GM12878 (cell line): Measurements from ENCODE around the gene SMYD5. TPM values are rescaled to one million over a fixed set of nuclear protein-coding genes. Genes with fewer than 3 reads are reported as not detected.

Experiments
- ATAC-seq: fragments of 200-7000 bp; cut with Tn5 transposase; 3 replicates; pipeline ENCODE4 v1.9.1; 2020; ENCODE audit warnings: mild to moderate bottlenecking, moderate library complexity
- BruUV-seq: library from RNA; stranded (reverse); fragments of 400-500 nt; replicated peaks from 2 replicates; lab custom pipeline; 2021; lab: Mats Ljungman, UMichigan
- CTCF ChIA-PET: fragments of 300-600 bp; sonication (Branson Sonifier 250); formaldehyde crosslinking; extraction: SDS; loops from one replicate; lab custom pipeline; 2021; ENCODE audit warnings: inconsistent platforms; lab: Yijun Ruan, JAX
- POLR2A ChIA-PET: fragments of 350-600 bp; formaldehyde crosslinking; extraction: SDS; loops from one replicate; lab custom pipeline; 2021; ENCODE audit warnings: inconsistent platforms; lab: Charles Lee
- RAD21 ChIA-PET: fragments of 300-600 bp; sonication (Branson Sonifier 250); formaldehyde crosslinking; loops from one replicate; lab custom pipeline; 2023; ENCODE audit warnings: antibody characterized with exemption; ENCODE audit not compliant: unreplicated experiment; lab: Charles Lee
- SMC1A ChIA-PET: fragments of 300-600 bp; sonication (Branson Sonifier 250); formaldehyde crosslinking; loops from one replicate; lab custom pipeline; 2023; ENCODE audit not compliant: unreplicated experiment, uncharacterized antibody; lab: Charles Lee
- DNase-seq: peaks from one replicate; pipeline ENCODE4 v3.0.0-alpha.2; 2011; ENCODE audit warnings: low read depth, low spot score
- FAIRE-seq: peaks from 3 replicates; lab custom pipeline; 2011; peaks lifted over from hg19 to GRCh38; lab: Jason Lieb, UNC
- H2AFZ ChIP-seq: 2 replicates; pipeline ENCODE4 v1.6.0; 2011; ENCODE audit warnings: low read depth, low read length, control low read depth; ENCODE audit not compliant: control insufficient read depth
- H3K27ac ChIP-seq: 2 replicates; pipeline ENCODE4 v1.5.1; 2011; ENCODE audit warnings: control low read depth; ENCODE audit not compliant: control insufficient read depth, insufficient read depth
- H3K27me3 ChIP-seq, 2 experiments: replicated peaks in 1 of 2; 2 replicates each; pipeline versions ENCODE4 v1.6.0 to v1.6.1; 2011; ENCODE audit warnings: low read length in 1 of 2; ENCODE audit not compliant: control insufficient read depth in 2 of 2, insufficient read depth in 2 of 2
- H3K36me3 ChIP-seq, 2 experiments: 2 replicates each; pipeline ENCODE4 v1.5.1; 2011; ENCODE audit warnings: low read length in 1 of 2; ENCODE audit not compliant: control insufficient read depth in 2 of 2, insufficient read depth in 2 of 2
- H3K4me1 ChIP-seq: 2 replicates; pipeline ENCODE4 v1.6.1; 2011; ENCODE audit warnings: mild to moderate bottlenecking, low read length, moderate library complexity, mixed read lengths; ENCODE audit not compliant: control insufficient read depth, insufficient read depth
- H3K4me2 ChIP-seq: 2 replicates; pipeline ENCODE4 v1.6.0; 2011; ENCODE audit warnings: control low read depth; ENCODE audit not compliant: control insufficient read depth, insufficient read depth
- H3K4me3 ChIP-seq: fragments of 200-600 bp; sonication (generic); 2 replicates; pipeline ENCODE4 v1.5.1; 2016
- H3K79me2 ChIP-seq: 2 replicates; pipeline ENCODE4 v1.6.0; 2011; ENCODE audit warnings: low read length; ENCODE audit not compliant: control insufficient read depth, insufficient read depth
- H3K9ac ChIP-seq: 2 replicates; pipeline ENCODE4 v1.8.0; 2011; ENCODE audit warnings: low read length, control low read depth, mixed read lengths; ENCODE audit not compliant: control insufficient read depth, insufficient read depth
- H3K9me3 ChIP-seq: replicated peaks from 3 replicates; pipeline ENCODE4 v1.5.1; 2011; ENCODE audit warnings: mild to moderate bottlenecking, low read length; ENCODE audit not compliant: control insufficient read depth, insufficient read depth
- H4K20me1 ChIP-seq: 2 replicates; pipeline ENCODE4 v1.6.0; 2011; ENCODE audit not compliant: control insufficient read depth, insufficient read depth
- HSF1 ChIP-seq: fragments of 150-350 bp; IDR thresholded peaks from 2 replicates; pipeline ENCODE4 v1.6.1; 2014; ENCODE audit warnings: mild to moderate bottlenecking, low read depth, low read length
- NFYB ChIP-seq: IDR thresholded peaks from 2 replicates; pipeline ENCODE4 v1.6.1; 2011; ENCODE audit warnings: low read depth, mild to moderate bottlenecking, low read length, improper control_type of control experiment, moderate library complexity; ENCODE audit not compliant: insufficient read depth
- PKNOX1 ChIP-seq: fragments of 450-650 bp; IDR thresholded peaks from 2 replicates; pipeline ENCODE4 v1.6.1; 2016; ENCODE audit warnings: mild to moderate bottlenecking
- POLR2AphosphoS5 ChIP-seq: IDR thresholded peaks from 2 replicates; pipeline ENCODE4 v1.6.1; 2011; ENCODE audit warnings: mild to moderate bottlenecking, low read length, inconsistent platforms
- PRDM15 ChIP-seq: fragments of 450-650 bp; formaldehyde crosslinking; IDR thresholded peaks from 2 replicates; pipeline ENCODE4 v1.4.0; 2020; ENCODE audit warnings: mild to moderate bottlenecking, moderate library complexity
- RAD51 ChIP-seq: fragments of 450-650 bp; IDR thresholded peaks from 2 replicates; pipeline ENCODE4 v1.6.1; 2016; ENCODE audit warnings: moderate library complexity, mild to moderate bottlenecking, inconsistent platforms
- SPI1 ChIP-seq: IDR thresholded peaks from 2 replicates; pipeline ENCODE4 v1.6.1; 2011; ENCODE audit warnings: low read depth, mild to moderate bottlenecking, low read length, moderate library complexity, borderline replicate concordance; ENCODE audit not compliant: insufficient read depth
- ZSCAN29 ChIP-seq: fragments of 450-650 bp; IDR thresholded peaks from 2 replicates; pipeline ENCODE4 v1.6.1; 2017; ENCODE audit warnings: mild to moderate bottlenecking, moderate library complexity
- WGBS: methylation state at CpG from one replicate; pipeline ENCODE4 v1.1.6; 2016; ENCODE audit warnings: low lambda C conversion rate; ENCODE audit not compliant: insufficient replicate concordance, insufficient coverage; ENCODE audit errors: missing lambda C conversion rate; 5-methylcytosine and 5-hydroxymethylcytosine counted together
- in situ Hi-C: fragments of 300-500 bp; cut with MboI; formaldehyde crosslinking; loops from 9 replicates; pipeline ENCODE4 v1.14.3; 2018; ENCODE audit warnings: mixed read lengths
- intact Hi-C: fragments of 100-400 bp; cut with micrococcal nuclease; formaldehyde crosslinking; loops from one replicate; pipeline ENCODE4 v1.14.2; 2022; ENCODE audit not compliant: unreplicated experiment
- polyA plus RNA-seq, 11 experiments: library from polyadenylated mRNA; depleted of rRNA in 4 of 11; unstranded in 6 of 11; stranded (reverse) in 5 of 11; fragments of >200 nt; fragmentation: Nextera tagmentation in 4 of 11; fragmentation: Illumina TruSeq in 1 of 11; extraction: Ambion mirVana in 4 of 11; extraction: Trizol in 1 of 11; gene quantifications; 1 replicate in 1 of 11; 2 replicates in 10 of 11; pipeline versions ENCODE4 v1.2.1 to v1.2.3, GENCODE V29; 2011 to 2016; ENCODE audit warnings: inconsistent platforms in 2 of 11, missing spikeins in 2 of 11, low read depth in 1 of 11
- total RNA-seq, 4 experiments: library from RNA; depleted of rRNA in 3 of 4; stranded (reverse); fragments of >200 nt in 3 of 4; fragmentation: Illumina TruSeq in 1 of 4; extraction: Trizol in 1 of 4; gene quantifications; 2 replicates each; pipeline versions ENCODE4 v1.2.1 to v1.2.3, GENCODE V29; 2013 to 2021

SMYD5 gene
- total and polyA plus RNA-seq, 10 of the 15 experiments (the other 5 are each of a cell fraction or from before 2014, with no cell fraction given), result 6.1 to 35.3 (median 26.4) TPM

- FAIRE-seq, result no peak
- in situ Hi-C loops, result no loop called here
- 91% methylated on average over 3 of the region's 3 CpGs for WGBS
- Histone ChIP-seq H3K27me3 (no peaks in the 10 kb centered on the region), H2AFZ (no peak overlapping the region), H3K4me1 (no peaks in the 10 kb centered on the region), H4K20me1 (no peaks in the 10 kb centered on the region), H3K36me3 (peaks cover 29 to 41% of the 10 kb centered on the region in 2 experiments), H3K4me2 (no peak overlapping the region), H3K79me2 (no peaks in the 10 kb centered on the region), H3K4me3 (no peak overlapping the region), H3K9ac (no peak overlapping the region)
- ChIA-PET SMC1A (interaction anchor here (1.4 kb wide), 2 partner anchors 9 to 35 kb away, joined by 4 to 5 read pairs; no protein-coding TSS in a partner anchor), CTCF (interaction anchor here (0.7 to 2.3 kb wide), 3 partner anchors 36 to 1197 kb away, joined by 3 to 14 read pairs (median 4); no protein-coding TSS in a partner anchor)
- TF ChIP-seq NFYB, result peak; percentile 47; the same call in 1 of the 2 replicates
- TF ChIP-seq HSF1, result no peak
- no peak for TF ChIP-seq PKNOX1
- TF ChIP-seq PRDM15 (CRISPR knock-in tag), result no peak
- no peak for TF ChIP-seq RAD51
- peak; percentile 78; the same call in 1 of the 2 replicates for TF ChIP-seq SPI1
- 0 out of 2 replicates have a peak, but pooled peaks have one; percentile 25 for TF ChIP-seq POLR2AphosphoS5
- TF ChIP-seq ZSCAN29, result no peak
- TF ChIP-seq, all 136 proteins: peak for 3
- Histone ChIP-seq H3K27ac (no peak overlapping the region), H3K9me3 (no peaks in the 10 kb centered on the region)
- intact Hi-C loops, result no loop called here
- BruUV-seq, result no TSS peak
- ATAC-seq (peak; percentile 72), DNase-seq (no peak)
- ChIA-PET RAD21 (interaction anchor here (0.9 kb wide), 1 partner anchor 106 kb away, joined by 3 read pairs; no protein-coding TSS in a partner anchor), POLR2A (no interaction called here)
Observed at GRCh38 chr2:73253901-73254300, 39.9 kb downstream of the SMYD5 start.
